Keratinocyte (primary cell): Measurements from ENCODE around the gene TSPAN2.

Source experiments
- EZH2 ChIP-seq: IDR thresholded peaks from one replicate; pipeline ENCODE4 v1.6.1; 2012; ENCODE audit warnings: inconsistent platforms, mild to moderate bottlenecking, low read length, moderate library complexity
- TF ChIP-seq, protein P1 (sequence below), 3 experiments: IDR thresholded peaks in 1 of 3; conservative IDR thresholded peaks in 1 of 3; optimal IDR thresholded peaks in 1 of 3; 2 replicates in 2 of 3; 3 replicates in 1 of 3; pipeline versions ENCODE3 to v1.5.1; 2011; ENCODE audit warnings: low read length in 3 of 3, mild to moderate bottlenecking in 3 of 3, moderate library complexity in 2 of 3, control low read depth in 1 of 3, inconsistent platforms in 1 of 3; ENCODE audit not compliant: insufficient read depth in 2 of 3; ENCODE audit errors: extremely low read depth in 1 of 3

DNA sequence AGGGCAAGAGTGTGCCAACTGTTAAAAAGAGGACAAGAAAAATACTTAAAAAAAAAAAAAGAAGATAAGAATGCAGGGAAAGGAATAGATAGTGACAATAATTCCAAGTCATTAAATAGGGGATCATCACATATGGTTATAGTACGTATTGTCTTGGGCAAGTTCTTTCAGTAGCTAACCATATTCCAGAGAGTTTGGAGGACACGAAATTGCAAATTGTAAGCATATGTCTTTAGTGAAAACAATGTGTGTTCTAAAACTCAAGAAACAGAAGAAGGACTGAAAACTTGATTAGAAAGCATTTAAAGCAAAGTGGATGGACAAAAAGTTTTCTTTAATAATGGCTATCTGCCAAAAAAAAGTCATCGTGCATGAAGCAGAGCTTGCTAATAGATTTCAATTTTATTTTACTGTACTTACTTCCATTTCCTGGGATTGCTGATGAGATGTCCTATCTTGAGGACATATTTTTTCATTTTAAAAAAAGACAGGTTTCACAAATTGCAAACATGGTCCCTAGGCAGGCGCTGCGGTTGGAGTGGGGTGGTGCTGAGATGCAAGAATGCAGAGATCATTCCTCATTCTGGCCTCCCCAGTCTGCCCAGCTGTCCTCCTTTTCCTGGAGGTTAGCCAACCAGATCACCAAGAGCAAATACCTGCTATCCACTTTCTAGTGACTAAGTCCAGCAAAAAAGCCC is 11.9 kb downstream of the TSPAN2 start:
- TF ChIP-seq, protein P1, sequence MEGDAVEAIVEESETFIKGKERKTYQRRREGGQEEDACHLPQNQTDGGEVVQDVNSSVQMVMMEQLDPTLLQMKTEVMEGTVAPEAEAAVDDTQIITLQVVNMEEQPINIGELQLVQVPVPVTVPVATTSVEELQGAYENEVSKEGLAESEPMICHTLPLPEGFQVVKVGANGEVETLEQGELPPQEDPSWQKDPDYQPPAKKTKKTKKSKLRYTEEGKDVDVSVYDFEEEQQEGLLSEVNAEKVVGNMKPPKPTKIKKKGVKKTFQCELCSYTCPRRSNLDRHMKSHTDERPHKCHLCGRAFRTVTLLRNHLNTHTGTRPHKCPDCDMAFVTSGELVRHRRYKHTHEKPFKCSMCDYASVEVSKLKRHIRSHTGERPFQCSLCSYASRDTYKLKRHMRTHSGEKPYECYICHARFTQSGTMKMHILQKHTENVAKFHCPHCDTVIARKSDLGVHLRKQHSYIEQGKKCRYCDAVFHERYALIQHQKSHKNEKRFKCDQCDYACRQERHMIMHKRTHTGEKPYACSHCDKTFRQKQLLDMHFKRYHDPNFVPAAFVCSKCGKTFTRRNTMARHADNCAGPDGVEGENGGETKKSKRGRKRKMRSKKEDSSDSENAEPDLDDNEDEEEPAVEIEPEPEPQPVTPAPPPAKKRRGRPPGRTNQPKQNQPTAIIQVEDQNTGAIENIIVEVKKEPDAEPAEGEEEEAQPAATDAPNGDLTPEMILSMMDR (optimal IDR thresholded peaks at IDR 0.05 in 1 of 3, IDR thresholded peaks at IDR 0.05 in 1 of 3, conservative IDR thresholded peaks at IDR 0.05 in 1 of 3; ENCODE audit: extremely low read depth in 1 of 3, insufficient read depth in 2 of 3, low read length in 3 of 3): no peak
- no peak for TF ChIP-seq EZH2
